HG03045 (cell line): ENCODE results near the gene NATD1.
A peak's percentile ranks its signal among the peaks of the same experiment; 100 is the strongest.

ENCODE experiments used
- ATAC-seq: cut with Tn5 transposase; IDR thresholded peaks from one replicate; pipeline ENCODE4 v1.9.1; 2021; ENCODE audit warnings: mild to moderate bottlenecking, moderate library complexity; ENCODE audit not compliant: unreplicated experiment

Gene NATD1

DNA sequence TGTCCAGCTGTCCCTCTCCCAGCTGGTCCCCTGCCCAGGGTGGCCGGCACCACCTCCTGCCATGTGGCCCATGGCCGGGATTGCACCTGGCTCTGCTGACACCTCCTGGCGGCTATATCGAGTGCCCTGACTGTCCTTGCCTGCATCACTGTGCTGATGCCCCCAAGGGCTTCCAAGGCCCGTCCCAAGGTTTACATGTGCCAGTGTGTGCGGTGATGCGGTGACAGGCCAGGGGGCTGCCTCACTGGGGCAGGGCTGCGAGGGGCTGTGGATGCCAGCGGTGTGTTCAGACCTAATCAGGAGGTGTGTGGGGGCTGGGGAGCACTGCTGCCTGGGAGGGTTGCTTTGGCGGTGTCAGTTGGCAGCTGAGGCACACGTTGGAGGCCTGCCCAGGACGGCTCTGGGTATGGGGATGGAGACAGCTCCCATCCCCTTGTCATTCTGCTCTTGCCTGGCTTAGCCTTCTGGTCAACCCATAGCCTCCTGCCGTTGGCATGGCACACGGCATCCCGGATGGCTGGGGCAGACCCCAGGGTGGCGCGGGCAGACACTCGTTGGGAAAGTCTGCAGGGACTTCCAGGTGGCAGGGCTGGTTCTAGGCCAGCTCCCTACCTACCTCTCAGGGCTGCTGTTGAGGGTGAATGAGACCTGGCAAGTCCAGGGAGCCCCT lies 36.8 kb upstream of the NATD1 start:
- ATAC-seq = no peak

DNA sequence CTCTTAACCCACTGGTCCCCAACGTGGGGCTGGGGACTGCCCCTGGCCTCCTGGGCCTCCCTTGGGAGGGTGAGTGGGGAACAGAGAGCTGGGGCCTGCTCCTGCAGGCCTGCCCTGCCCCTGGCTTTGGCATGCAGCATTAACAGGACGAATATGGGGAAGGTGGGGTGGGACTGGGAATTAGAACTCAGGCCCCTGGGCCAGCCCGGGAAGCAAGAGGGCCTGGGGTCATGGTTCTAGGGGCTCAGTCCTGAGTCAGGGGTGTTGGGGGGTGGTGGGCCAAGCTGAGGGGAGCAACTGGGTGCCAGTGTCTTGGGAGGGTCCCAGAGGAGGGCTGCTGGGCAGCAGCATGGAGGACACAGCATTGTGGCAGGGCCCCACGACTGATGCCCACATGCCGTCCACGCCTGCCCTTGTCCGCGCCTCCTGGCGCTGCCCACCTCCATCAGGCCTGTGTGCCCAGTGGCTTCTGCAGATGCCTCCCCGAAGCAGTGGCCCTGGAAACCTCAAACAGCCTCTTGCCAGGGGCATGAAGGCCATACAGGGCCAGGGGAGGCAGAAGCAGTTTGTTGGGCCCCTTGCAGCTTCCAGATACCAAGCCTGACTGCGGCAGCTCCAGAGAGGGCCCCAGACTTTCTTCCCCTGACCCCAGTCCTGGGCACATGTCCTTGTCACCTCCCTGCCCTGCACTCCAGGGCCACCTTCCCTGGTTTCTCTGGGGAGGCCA lies 36.1 kb upstream of the NATD1 start:
- ATAC-seq = no peak

DNA sequence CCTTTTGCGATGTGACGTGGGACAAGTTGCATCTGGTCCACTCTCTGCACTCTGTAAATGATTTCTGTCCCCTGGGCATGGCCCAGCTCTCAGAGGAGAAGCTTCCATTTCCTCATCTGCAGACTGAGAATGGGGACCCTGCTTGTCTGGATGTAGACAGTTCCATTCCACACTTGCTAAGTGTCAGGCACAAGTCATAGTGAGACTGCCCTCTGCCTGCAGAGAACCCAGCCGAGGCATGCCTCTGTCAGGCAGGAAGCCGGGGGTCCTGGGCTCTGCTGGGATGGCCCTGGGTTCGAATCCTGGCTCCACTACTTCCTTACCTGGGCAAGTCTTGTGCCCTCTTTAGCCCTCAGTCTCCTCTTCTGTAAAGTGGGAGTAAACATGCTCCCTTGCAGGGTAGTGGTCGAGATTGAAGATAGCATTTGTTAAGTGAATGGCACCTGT lies 35.4 kb upstream of the NATD1 start:
- ATAC-seq = no peak

- peak; percentile 30 for ATAC-seq
These were observed 34.7 kb upstream of the NATD1 start for GRCh38 chr17:21287703-21288449.

DNA sequence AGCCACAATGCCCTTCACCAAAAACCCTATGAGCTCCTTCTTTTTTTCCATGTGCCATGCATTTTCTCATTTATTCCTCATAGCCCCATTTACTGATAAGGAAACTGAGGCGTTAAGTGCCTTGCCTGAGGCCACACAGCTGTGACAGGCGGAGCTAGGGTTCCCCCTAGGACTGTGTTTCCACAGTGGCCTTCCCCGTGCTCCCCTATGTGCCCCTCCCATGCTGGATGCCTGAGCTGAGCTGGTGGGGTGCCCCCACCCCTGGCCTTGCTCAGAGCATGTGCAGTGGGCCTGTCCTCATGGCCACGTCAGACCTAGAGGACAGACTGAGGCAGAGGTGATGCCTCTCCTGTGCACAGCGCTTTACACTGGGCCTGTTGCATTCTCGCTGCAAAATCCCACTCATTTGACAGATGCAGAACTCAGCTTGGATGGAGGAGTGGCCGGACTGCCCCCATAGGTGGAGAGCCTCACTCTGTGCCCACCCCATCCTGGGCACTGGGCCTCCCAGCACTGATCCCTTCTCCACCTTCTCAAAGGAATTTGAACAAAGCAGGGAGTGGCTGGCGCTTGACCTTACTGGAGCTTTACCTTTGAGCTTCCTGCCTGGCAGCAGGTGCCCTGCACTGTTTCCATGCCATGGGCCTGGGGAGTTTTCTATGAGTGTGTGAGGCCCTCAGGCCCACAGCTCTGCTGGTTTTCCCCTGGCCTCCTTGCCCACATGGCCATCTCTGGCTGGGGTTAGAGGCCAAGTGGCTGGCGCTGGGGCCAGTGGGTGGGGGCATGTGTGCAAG lies 33.9 kb upstream of the NATD1 start:
- ATAC-seq = no peak

- ATAC-seq = no peak
These were observed 33.0 kb upstream of the NATD1 start for GRCh38 chr17:21286066-21286770.

- ATAC-seq = no peak
These were observed 32.2 kb upstream of the NATD1 start for GRCh38 chr17:21285164-21286065.

GRCh38 chr17:21284319-21285163 lies 31.3 kb upstream of the NATD1 start, which contains the start of gene MAP2K3:
Gene MAP2K3, plus strand, starts transcription at chr17:21284711. Its CDS starts 210 bp downstream, at chr17:21284921.
- ATAC-seq = peak; percentile 80

DNA sequence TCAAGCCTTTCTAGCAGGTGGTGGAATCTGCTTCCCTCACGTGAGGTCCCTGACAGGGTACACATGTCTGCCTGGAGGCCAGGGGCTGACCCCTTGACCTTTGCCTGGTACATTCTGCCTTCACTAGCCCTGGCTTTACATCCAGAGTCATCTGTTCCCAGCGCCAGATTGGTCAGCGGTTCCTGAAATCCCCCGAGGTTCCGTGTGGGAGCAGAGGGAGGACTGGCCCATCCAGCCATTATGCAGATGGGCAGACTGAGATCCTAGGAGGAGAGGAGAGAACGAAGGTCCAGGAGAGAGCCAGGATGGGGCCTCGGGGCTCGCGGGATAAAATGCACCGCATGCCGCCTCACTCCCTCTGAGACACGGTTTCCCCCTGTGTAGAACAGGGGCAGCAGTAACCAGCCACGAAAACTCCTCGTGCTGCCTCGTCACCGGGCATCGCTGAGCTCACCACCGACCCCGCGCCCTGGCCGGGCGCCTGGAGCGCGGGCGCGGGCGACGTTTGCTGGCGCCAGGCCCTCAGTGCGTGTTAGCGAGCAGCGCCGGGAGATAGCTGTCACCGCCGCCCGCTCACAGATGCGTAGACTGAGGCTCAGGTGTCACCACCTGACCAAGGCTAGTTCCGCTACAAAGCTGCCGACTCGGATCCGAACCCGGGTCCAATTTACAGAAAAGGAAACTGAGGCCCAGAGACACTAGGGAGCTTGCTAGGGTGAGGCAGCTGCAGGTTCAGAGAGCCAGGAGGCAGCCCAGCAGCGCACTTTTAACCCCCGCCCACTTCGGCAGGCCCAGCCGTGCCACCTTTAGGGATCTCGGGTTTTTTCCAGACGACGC lies 30.5 kb upstream of the NATD1 start:
- peak; percentile 17 for ATAC-seq

DNA sequence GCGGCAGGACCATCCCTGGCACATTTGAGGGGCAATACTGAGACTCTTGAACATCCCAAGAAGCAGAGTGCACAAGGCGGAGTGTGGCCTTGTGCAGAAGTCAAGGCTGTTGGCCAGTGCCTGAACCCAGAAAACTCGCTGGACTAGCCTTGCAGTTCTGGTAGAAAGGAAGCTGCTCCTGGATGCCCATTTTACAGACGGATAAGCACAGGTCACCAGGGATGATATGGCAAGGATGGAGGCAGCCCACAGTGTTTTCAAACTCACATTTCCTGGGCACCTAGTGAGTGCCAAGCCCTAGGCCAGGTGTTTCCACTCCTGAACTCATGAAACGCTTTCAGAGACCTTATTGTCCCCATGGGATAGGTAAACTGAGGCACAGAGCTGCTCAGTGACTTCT lies 29.6 kb upstream of the NATD1 start:
- no peak for ATAC-seq

DNA sequence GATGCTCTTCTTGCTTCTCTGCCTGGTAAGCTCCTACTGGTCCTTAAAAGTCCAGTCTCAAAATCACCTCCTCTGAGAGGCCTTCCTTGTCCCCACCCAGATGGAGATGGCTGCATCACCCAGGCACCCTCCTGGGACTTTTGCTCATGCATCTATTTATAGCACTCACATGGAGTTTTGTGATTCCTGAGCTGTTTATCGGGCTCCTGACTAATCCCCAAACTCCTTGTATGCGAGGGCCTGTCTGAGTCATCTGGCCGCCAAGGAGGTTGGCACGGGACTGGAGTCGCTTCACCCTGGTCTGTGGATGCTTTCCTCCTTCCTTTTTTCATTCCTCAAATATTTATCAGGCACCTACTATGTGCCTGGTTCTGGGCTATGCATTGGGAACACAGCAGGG lies 29.0 kb upstream of the NATD1 start:
- no peak for ATAC-seq

DNA sequence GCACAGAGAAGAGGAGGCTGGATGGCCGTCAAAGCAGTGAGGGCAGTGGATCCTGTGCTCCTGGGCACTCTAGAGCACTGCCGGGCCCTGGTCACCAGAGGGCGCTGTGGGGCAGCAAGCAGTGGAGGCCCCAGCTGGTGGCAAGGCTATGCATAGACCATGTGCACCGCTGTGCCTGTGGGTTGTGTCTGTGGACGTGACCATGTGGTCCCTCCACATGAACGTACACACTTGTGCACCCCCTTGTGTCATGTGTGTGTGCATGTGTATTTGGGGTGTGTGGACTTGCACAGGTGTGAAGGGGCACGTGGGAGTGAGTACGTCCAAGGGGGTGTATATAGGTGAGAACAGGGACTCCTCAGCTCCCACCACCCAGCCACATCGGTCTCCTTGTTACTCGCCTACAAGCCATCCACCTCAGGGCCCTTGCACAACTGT lies 26.9 kb upstream of the NATD1 start:
- ATAC-seq = peak; percentile 25

- no peak for ATAC-seq
These were observed 26.4 kb upstream of the NATD1 start for GRCh38 chr17:21279582-21279981.

DNA sequence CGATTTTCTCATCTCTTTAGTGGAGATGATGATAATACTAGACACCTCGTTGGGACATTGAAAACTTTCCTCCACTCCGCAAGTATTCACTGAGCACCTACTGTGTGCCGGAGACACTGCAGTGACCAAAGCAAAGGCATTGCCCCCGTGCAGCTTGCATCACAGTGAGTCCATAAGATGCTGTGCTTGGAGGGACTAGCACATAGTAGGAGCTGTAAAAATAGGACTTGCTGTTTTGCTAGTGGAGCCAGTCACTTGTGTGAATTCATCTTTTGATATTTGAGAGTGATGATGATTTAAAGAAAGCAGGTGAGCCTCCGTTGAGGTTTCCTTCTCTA lies 26.0 kb upstream of the NATD1 start:
- no peak for ATAC-seq

DNA sequence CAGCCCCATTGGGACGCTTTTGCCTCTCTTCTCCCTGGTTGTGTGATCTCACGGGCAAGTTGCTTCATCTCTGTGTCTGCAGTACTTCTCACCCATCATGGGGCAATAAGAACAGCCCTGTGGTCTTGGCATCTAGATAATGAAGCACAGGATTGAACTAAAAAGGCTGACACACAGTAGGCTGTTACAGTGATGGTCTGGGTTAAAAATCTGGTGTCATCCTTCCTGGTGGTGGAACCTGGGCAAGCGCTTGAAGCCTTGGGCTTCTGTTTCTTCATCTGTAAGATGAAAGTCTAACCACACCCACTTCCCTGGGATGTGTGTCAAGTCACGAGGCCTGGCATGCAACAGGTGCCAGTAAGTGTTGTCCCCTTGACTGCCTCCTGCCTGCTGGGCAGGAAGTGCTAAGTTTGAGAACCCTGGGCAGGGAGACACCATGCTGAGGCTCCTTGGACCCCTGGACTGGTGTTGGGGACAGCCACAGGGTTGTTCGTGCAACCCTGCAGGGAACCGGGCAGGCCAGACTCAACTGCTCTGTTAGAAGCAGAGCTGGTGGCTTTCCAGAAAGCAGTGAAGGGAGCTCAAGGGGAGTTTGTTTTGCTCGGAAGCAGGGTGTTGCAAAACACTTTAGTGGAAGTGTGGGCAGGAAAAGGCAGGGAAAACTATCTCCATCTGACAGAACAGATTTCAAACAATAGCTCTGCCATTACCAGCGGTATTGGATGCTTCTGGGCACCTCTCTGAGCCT lies 25.4 kb upstream of the NATD1 start:
- ATAC-seq = no peak

DNA sequence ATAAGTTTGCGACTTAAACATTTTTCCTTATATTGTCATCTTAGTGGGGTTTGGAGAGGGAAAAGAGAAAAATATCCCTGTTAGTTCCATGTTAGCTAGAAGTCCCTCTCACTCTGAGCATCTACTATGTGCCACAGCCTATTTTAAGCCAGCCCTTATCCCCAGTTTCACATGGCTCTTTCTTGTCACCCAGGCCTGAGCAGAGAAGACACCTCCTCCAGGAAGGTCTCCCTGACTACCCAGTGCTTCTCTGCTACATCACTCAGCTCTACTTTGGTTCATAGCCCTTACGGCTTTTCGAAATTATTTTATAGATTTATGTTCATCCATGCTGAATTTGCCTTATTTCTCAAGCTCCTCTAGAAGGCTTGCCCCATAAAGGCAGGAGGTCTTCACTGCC lies 24.1 kb upstream of the NATD1 start:
- no peak for ATAC-seq

- ATAC-seq = no peak
These were observed 23.0 kb upstream of the NATD1 start for GRCh38 chr17:21276264-21276588.
